Endothelial cell of hepatic sinusoid (primary cell): ENCODE results near the gene CDK6.

Source experiments
- in situ Hi-C: cut with HindIII; loops from 2 replicates; pipeline ENCODE4 v1.10.0; 2017; ENCODE audit warnings: low sequenced_read_pairs

The CDK6 gene

GRCh38 chr7:92827464-92828120, 8.8 kb downstream of the CDK6 start:
- in situ Hi-C loops = no loop called here

GRCh38 chr7:92826258-92826938, 10.0 kb downstream of the CDK6 start:
- in situ Hi-C loops = no loop called here

GRCh38 chr7:92824901-92825480, 11.4 kb downstream of the CDK6 start:
- in situ Hi-C loops = no loop called here

GRCh38 chr7:92824450-92824849, 11.9 kb downstream of the CDK6 start:
- in situ Hi-C loops = no loop called here

GRCh38 chr7:92823042-92823441, 13.3 kb downstream of the CDK6 start:
- in situ Hi-C loops = no loop called here

DNA sequence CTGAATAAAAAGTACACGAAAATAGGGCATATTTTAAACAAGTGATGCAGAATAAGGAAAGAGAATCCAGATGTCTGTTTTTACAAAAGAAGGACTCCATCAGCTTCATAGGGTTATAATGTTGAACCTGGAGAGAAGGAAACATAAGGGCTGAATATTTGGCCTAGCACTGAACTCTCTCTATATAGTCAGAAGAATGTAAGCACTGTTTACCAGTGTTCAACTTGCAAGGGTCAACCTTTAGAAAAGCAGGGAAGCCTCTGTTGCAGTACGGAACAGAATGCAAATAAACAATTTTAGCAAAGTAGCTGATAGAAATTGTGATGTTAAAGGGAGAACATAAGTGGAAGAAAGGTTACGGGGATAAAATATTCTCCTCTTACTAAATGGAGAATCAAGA, 16.2 kb downstream of the CDK6 start:
- in situ Hi-C loops = no loop called here

- in situ Hi-C loops = no loop called here
Measured at GRCh38 chr7:92817398-92817797, 19.0 kb downstream of the CDK6 start.

- in situ Hi-C loops = no loop called here
Measured at GRCh38 chr7:92815412-92815811, 21.0 kb downstream of the CDK6 start.

GRCh38 chr7:92813390-92814024, 22.9 kb downstream of the CDK6 start:
- in situ Hi-C loops = no loop called here

GRCh38 chr7:92811158-92811557, 25.2 kb downstream of the CDK6 start:
- in situ Hi-C loops = no loop called here

GRCh38 chr7:92809760-92810573, 26.4 kb downstream of the CDK6 start:
- in situ Hi-C loops = no loop called here

- in situ Hi-C loops = no loop called here
Measured at GRCh38 chr7:92809397-92809759, 27.0 kb downstream of the CDK6 start.

- in situ Hi-C loops = no loop called here
Measured at GRCh38 chr7:92808635-92809034, 27.7 kb downstream of the CDK6 start.

- in situ Hi-C loops = no loop called here
Measured at GRCh38 chr7:92808006-92808405, 28.4 kb downstream of the CDK6 start.

DNA sequence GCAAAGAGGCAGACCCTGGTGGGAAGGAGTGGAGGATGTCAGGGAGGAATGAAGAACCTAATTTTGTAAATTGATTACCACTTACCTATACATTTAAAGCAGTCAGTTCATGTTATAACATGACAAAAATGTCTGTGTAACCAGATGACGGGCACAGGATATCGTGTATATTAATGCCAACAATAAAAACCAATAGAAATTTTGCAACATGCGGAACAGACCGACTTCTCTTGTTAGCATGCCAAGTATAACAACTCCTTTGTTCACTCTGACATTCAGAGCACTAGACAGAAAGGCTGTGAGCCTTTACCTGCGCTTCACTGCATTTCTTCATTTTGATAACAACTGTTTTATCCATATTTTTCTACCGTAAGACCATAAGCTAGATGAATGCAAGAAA, 29.9 kb downstream of the CDK6 start:
- in situ Hi-C loops = no loop called here

GRCh38 chr7:92802406-92802805, 34.0 kb downstream of the CDK6 start:
- in situ Hi-C loops = no loop called here

- in situ Hi-C loops = no loop called here
Measured at GRCh38 chr7:92799446-92800211, 36.7 kb downstream of the CDK6 start.

- in situ Hi-C loops = no loop called here
Measured at GRCh38 chr7:92798517-92799249, 37.7 kb downstream of the CDK6 start.

DNA sequence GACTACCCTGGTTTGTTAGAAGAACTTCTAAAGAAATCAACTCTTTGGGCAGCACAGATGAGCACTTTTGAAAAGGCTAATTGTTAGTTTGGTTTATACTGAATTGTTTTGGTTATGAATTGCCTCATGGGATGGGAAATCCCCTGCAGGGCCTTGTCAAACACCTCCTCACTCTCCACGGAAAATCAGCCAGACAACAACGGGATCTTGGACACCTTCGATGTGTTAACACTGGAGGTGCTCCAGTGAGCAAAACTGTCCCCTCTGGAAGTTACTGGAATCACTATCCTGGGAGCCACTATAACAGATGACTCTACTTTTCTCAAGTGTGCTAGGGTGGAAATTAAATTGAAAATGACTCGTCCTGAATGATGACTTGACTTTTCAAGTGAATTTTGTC, 38.7 kb downstream of the CDK6 start:
- in situ Hi-C loops = no loop called here

DNA sequence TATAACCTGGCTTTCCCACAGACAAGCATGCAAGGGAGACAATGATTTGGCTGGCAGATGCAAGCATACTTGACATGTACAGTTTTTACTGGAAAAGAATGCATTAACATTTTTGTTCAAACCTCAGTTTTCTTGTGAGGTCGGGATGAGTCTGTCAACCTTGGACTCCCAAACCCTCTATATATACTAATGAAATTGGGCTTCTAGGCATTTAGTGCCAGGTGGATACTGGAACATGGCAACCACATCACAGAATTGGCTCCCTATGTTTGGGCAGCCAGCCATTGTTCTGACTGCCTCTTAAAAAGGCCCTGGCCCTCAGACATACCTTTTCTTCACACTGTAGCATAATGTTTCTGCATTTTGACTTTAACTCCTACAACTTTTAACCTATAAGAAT, 39.1 kb downstream of the CDK6 start:
- in situ Hi-C loops = no loop called here
